Astrocyte (in vitro differentiated cells and primary cell): ENCODE measurements around the gene ZSCAN1. TPM values are rescaled to one million over a fixed set of nuclear protein-coding genes. Genes with fewer than 3 reads are reported as not detected.

Source experiments
- DNase-seq: peaks from one replicate; pipeline ENCODE4 v3.0.0-alpha.2; 2010; ENCODE audit warnings: low read depth
- FAIRE-seq: peaks from 2 replicates; lab custom pipeline; 2011; peaks lifted over from hg19 to GRCh38; lab: Jason Lieb, UNC
- H2AFZ ChIP-seq: 2 replicates; pipeline ENCODE4 v1.6.0; 2012; ENCODE audit warnings: low read depth, low read length, inconsistent platforms
- H3K27ac ChIP-seq: 2 replicates; pipeline ENCODE4 v1.5.1; 2011; ENCODE audit warnings: low read depth, low read length, inconsistent platforms
- H3K27me3 ChIP-seq: 2 replicates; pipeline ENCODE4 v1.6.0; 2011; ENCODE audit warnings: low read length, inconsistent platforms; ENCODE audit not compliant: insufficient read depth
- H3K36me3 ChIP-seq: 2 replicates; pipeline ENCODE4 v1.5.1; 2011; ENCODE audit warnings: low read length, inconsistent platforms; ENCODE audit not compliant: insufficient read depth
- H3K4me1 ChIP-seq: 2 replicates; pipeline ENCODE4 v1.5.1; 2011; ENCODE audit warnings: low read length, inconsistent platforms; ENCODE audit not compliant: insufficient read depth
- H3K4me2 ChIP-seq: 2 replicates; pipeline ENCODE4 v1.6.0; 2012; ENCODE audit warnings: low read length, inconsistent platforms
- H3K4me3 ChIP-seq: 2 replicates; pipeline ENCODE4 v1.5.1; 2011; ENCODE audit warnings: low read depth, mild to moderate bottlenecking, low read length, inconsistent platforms; ENCODE audit not compliant: insufficient read depth
- H3K79me2 ChIP-seq: 2 replicates; pipeline ENCODE4 v1.6.0; 2012; ENCODE audit warnings: mild to moderate bottlenecking, low read length, inconsistent platforms; ENCODE audit not compliant: insufficient read depth
- H3K9ac ChIP-seq: 2 replicates; pipeline ENCODE4 v1.6.0; 2012; ENCODE audit warnings: mild to moderate bottlenecking, low read length, inconsistent platforms
- H3K9me3 ChIP-seq: 2 replicates; pipeline ENCODE4 v1.5.1; 2012; ENCODE audit warnings: low read depth, mild to moderate bottlenecking, low read length, inconsistent platforms; ENCODE audit not compliant: insufficient read depth
- H4K20me1 ChIP-seq: 2 replicates; pipeline ENCODE4 v1.6.0; 2012; ENCODE audit warnings: low read length, inconsistent platforms; ENCODE audit not compliant: insufficient read depth
- H3K27ac Mint-ChIP-seq: one replicate; pipeline ENCODE4 v1.8.0; 2021; ENCODE audit warnings: mild to moderate bottlenecking, mixed read lengths; ENCODE audit not compliant: unreplicated experiment
- H3K27me3 Mint-ChIP-seq: one replicate; pipeline ENCODE4 v1.8.0; 2021; ENCODE audit warnings: low read depth, mixed read lengths; ENCODE audit not compliant: unreplicated experiment
- H3K36me3 Mint-ChIP-seq: one replicate; pipeline ENCODE4 v1.8.0; 2021; ENCODE audit warnings: low read depth, mixed read lengths; ENCODE audit not compliant: unreplicated experiment
- H3K4me1 Mint-ChIP-seq: one replicate; pipeline ENCODE4 v1.8.0; 2021; ENCODE audit warnings: low read depth, mixed read lengths; ENCODE audit not compliant: unreplicated experiment
- H3K4me3 Mint-ChIP-seq: one replicate; pipeline ENCODE4 v1.8.0; 2021; ENCODE audit warnings: mild to moderate bottlenecking, moderate library complexity, mixed read lengths; ENCODE audit not compliant: unreplicated experiment
- H3K9me3 Mint-ChIP-seq: one replicate; pipeline ENCODE4 v1.8.0; 2021; ENCODE audit warnings: mild to moderate bottlenecking, mixed read lengths; ENCODE audit not compliant: unreplicated experiment
- CTCF ChIP-seq: IDR thresholded peaks from 2 replicates; pipeline ENCODE4 v1.5.1; 2011; ENCODE audit warnings: low read depth, mild to moderate bottlenecking, inconsistent platforms, low read length, moderate library complexity; ENCODE audit not compliant: insufficient read depth
- EZH2 ChIP-seq: IDR thresholded peaks from 2 replicates; pipeline ENCODE4 v1.6.1; 2012; ENCODE audit warnings: mild to moderate bottlenecking, low read length, inconsistent platforms; ENCODE audit not compliant: insufficient read depth
- total RNA-seq: library from RNA; stranded (reverse); gene quantifications from 2 replicates; pipeline ENCODE4 v1.2.1, GENCODE V29; 2021

ZSCAN1 gene
- total RNA-seq, 1 donor from 2014 or later: not detected

DNA sequence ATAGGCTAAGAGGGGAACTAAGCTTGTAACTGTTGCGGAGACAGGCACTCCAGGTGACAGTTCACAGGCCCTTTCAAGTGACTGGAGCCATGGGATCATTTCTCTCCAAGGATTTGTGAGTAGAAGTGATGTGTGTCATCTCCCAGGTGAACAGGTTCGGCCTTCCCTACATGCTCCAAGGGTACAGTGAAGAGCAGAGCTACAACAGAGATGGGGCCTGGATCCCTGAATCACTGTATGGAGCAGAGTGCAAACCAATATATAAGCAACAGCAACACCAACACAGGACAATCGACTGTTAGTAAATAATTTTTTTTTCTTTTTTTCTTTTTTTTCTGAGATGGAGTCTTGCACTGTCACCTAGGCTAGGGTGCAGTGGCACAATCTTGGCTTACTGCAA lies 49.2 kb downstream of the ZSCAN1 start:
- H3K27ac Mint-ChIP-seq: no peak overlapping the region
- Histone ChIP-seq H3K36me3 (no peaks in the 10 kb centered on the region), H2AFZ (no peak overlapping the region), H4K20me1 (no peaks in the 10 kb centered on the region), H3K4me3 (no peak overlapping the region), H3K79me2 (no peaks in the 10 kb centered on the region), H3K9ac (no peak overlapping the region), H3K9me3 (peaks cover 17% of the 10 kb centered on the region), H3K27ac (no peak overlapping the region), H3K27me3 (no peaks in the 10 kb centered on the region), H3K4me2 (no peak overlapping the region), H3K4me1 (no peaks in the 10 kb centered on the region)
- peaks cover 41% of the 10 kb centered on the region for H3K9me3 Mint-ChIP-seq
- no peaks in the 10 kb centered on the region for H3K4me1 Mint-ChIP-seq
- H3K27me3 Mint-ChIP-seq: peaks cover 4% of the 10 kb centered on the region
- no peak for TF ChIP-seq EZH2
- DNase-seq: no peak
- H3K4me3 Mint-ChIP-seq: no peak overlapping the region
- H3K36me3 Mint-ChIP-seq: peaks cover 32% of the 10 kb centered on the region
- FAIRE-seq: no peak

GRCh38 chr19:58084596-58085347 lies 50.9 kb downstream of the ZSCAN1 start:
- no peak overlapping the region for H3K4me3 ChIP-seq
- no peaks in the 10 kb centered on the region for H3K4me1 Mint-ChIP-seq
- FAIRE-seq (no peak), DNase-seq (no peak)
- peaks cover 21% of the 10 kb centered on the region for H3K9me3 ChIP-seq
- no peak overlapping the region for H3K27ac Mint-ChIP-seq
- H3K9ac ChIP-seq: no peak overlapping the region
- H3K27me3 Mint-ChIP-seq: peaks cover 4% of the 10 kb centered on the region
- H3K27me3 ChIP-seq: no peaks in the 10 kb centered on the region
- H4K20me1 ChIP-seq: no peaks in the 10 kb centered on the region
- H3K36me3 ChIP-seq: no peaks in the 10 kb centered on the region
- H2AFZ ChIP-seq: no peak overlapping the region
- H3K27ac ChIP-seq: no peak overlapping the region
- peaks cover 40% of the 10 kb centered on the region for H3K36me3 Mint-ChIP-seq
- H3K4me2 ChIP-seq: no peak overlapping the region
- H3K9me3 Mint-ChIP-seq: peaks cover 41% of the 10 kb centered on the region
- no peaks in the 10 kb centered on the region for H3K79me2 ChIP-seq
- no peak overlapping the region for H3K4me3 Mint-ChIP-seq
- TF ChIP-seq CTCF: no peak
- no peak for TF ChIP-seq EZH2
- no peaks in the 10 kb centered on the region for H3K4me1 ChIP-seq

DNA sequence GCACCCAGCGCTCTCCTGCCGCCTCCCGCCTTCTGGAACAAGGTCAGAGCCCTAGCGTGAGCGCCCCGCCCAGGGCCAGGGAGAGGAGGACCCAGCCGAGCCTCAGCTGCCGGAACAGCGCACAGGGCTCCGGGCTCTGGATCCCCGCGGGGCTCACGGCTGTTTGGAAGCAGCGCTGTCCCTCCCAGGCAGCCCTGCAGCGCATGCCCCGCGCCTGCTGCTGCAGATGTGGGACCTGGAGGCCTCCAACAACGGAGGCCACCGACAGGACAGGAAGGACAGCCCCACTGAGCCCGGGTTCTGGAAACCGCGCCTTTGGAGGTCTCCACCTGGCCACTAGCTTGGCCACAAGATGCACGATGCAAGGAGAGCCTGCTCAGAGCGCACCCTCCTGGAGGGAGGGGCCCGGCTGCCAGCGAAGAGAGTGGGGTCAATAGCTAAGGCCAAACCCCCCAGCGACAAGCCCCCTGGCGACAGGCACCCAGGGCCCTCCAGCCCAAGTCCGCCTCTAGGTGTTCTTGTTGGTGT lies 51.6 kb downstream of the ZSCAN1 start:
- FAIRE-seq: no peak
- DNase-seq: no peak
- H3K4me3 Mint-ChIP-seq: no peak overlapping the region
- no peaks in the 10 kb centered on the region for H3K79me2 ChIP-seq
- no peak overlapping the region for H3K4me3 ChIP-seq
- no peak overlapping the region for H3K27ac Mint-ChIP-seq
- no peaks in the 10 kb centered on the region for H3K4me1 ChIP-seq
- no peaks in the 10 kb centered on the region for H3K4me1 Mint-ChIP-seq
- no peak overlapping the region for H3K4me2 ChIP-seq
- H2AFZ ChIP-seq: no peak overlapping the region
- H3K27ac ChIP-seq: no peak overlapping the region
- peaks cover under 1% of the 10 kb centered on the region for H3K27me3 Mint-ChIP-seq
- TF ChIP-seq CTCF (no peak), EZH2 (no peak)
- H3K36me3 Mint-ChIP-seq: peaks cover 44% of the 10 kb centered on the region
- H3K27me3 ChIP-seq: no peaks in the 10 kb centered on the region
- H3K9me3 ChIP-seq: peaks cover 23% of the 10 kb centered on the region
- H3K36me3 ChIP-seq: no peaks in the 10 kb centered on the region
- H3K9ac ChIP-seq: no peak overlapping the region
- H3K9me3 Mint-ChIP-seq: peaks cover 34% of the 10 kb centered on the region
- H4K20me1 ChIP-seq: no peaks in the 10 kb centered on the region
